K562 (cell line): Measurements from ENCODE around the gene SUPT5H. TPM values are rescaled to one million over a fixed set of nuclear protein-coding genes. Genes with fewer than 3 reads are reported as not detected.

ENCODE experiments used
- ATAC-seq: fragments of 200-7000 bp; cut with Tn5 transposase; 3 replicates; pipeline ENCODE4 v1.9.1; 2020; ENCODE audit warnings: moderate library complexity
- BruUV-seq: library from RNA; stranded (reverse); fragments of 400-500 nt; replicated peaks from 2 replicates; lab custom pipeline; 2021; lab: Mats Ljungman, UMichigan
- CTCF ChIA-PET: fragments of 300-600 bp; formaldehyde crosslinking; extraction: SDS; loops from one replicate; lab custom pipeline; 2021; ENCODE audit warnings: low intra/inter-chr PET ratio; lab: Yijun Ruan, JAX
- POLR2A ChIA-PET: fragments of 300-600, 350-650 bp; sonication (Branson Sonifier 250); formaldehyde crosslinking; extraction: SDS; loops from one replicate; lab custom pipeline; 2021; ENCODE audit warnings: antibody characterized with exemption, inconsistent platforms; lab: Yijun Ruan, JAX
- DNase-seq, 4 experiments: peaks; one replicate each; pipeline versions ENCODE4 v3.0.0 to v3.0.0-alpha.2; 2011 to 2018; ENCODE audit warnings: low spot score in 3 of 4, mixed read lengths in 3 of 4; ENCODE audit errors: extremely low read depth in 1 of 4
- FAIRE-seq: peaks from 2 replicates; lab custom pipeline; 2011; peaks lifted over from hg19 to GRCh38; lab: Jason Lieb, UNC
- H2AFZ ChIP-seq: 2 replicates; pipeline ENCODE4 v1.6.0; 2011; ENCODE audit warnings: low read depth, low read length, control low read depth, inconsistent platforms
- H3K27ac ChIP-seq: fragments of 200-600 bp; 3 replicates; pipeline ENCODE4 v1.8.0; 2011; ENCODE audit warnings: low read depth, mild to moderate bottlenecking, control low read depth, inconsistent platforms, low read length, moderate library complexity, mixed read lengths; ENCODE audit errors: extremely low read depth
- H3K27me3 ChIP-seq, 2 experiments: fragments of 300-600 bp in 1 of 2; 2 replicates in 1 of 2; 3 replicates in 1 of 2; pipeline versions ENCODE4 v1.6.0 to v1.8.0; 2011; ENCODE audit warnings: inconsistent platforms in 2 of 2, low read length in 2 of 2, mild to moderate bottlenecking in 1 of 2, mixed read lengths in 1 of 2, moderate library complexity in 1 of 2; ENCODE audit not compliant: control insufficient read depth in 2 of 2, insufficient read depth in 2 of 2
- H3K36me3 ChIP-seq: fragments of 300-600 bp; 3 replicates; pipeline ENCODE4 v1.8.0; 2011; ENCODE audit warnings: mild to moderate bottlenecking, low read length, inconsistent platforms; ENCODE audit not compliant: control insufficient read depth, insufficient read depth
- H3K4me1 ChIP-seq, 2 experiments: fragments of 200-600 bp in 1 of 2; replicated peaks in 1 of 2; 2 replicates in 1 of 2; 3 replicates in 1 of 2; pipeline versions ENCODE4 v1.5.1 to v1.8.0; 2011; ENCODE audit warnings: inconsistent platforms in 2 of 2, low read length in 2 of 2, mild to moderate bottlenecking in 1 of 2, mixed read lengths in 1 of 2, moderate library complexity in 1 of 2; ENCODE audit not compliant: control insufficient read depth in 2 of 2, insufficient read depth in 2 of 2
- H3K4me2 ChIP-seq: 2 replicates; pipeline ENCODE4 v1.6.1; 2011; ENCODE audit warnings: low read length, control low read depth, inconsistent platforms, mixed read lengths; ENCODE audit not compliant: insufficient read depth
- H3K4me3 ChIP-seq: fragments of 200-600 bp; sonication (generic), shearing (Covaris generic); 2 replicates; pipeline ENCODE4 v1.5.1; 2016; ENCODE audit warnings: control low read depth, inconsistent platforms
- H3K79me2 ChIP-seq: fragments of 200-600 bp; 3 replicates; pipeline ENCODE4 v1.8.0; 2011; ENCODE audit warnings: low read length, inconsistent platforms; ENCODE audit not compliant: control insufficient read depth, insufficient read depth
- H3K9ac ChIP-seq, 2 experiments: 2 replicates each; pipeline versions ENCODE4 v1.6.0 to v1.6.1; 2011; ENCODE audit warnings: low read depth in 2 of 2, low read length in 2 of 2, control low read depth in 1 of 2, inconsistent platforms in 1 of 2, mild to moderate bottlenecking in 1 of 2, mixed read lengths in 1 of 2; ENCODE audit not compliant: insufficient read depth in 1 of 2
- H3K9me1 ChIP-seq: one replicate; pipeline ENCODE4 v1.6.0; 2011; ENCODE audit warnings: inconsistent platforms, mild to moderate bottlenecking, low read length, moderate library complexity; ENCODE audit not compliant: control insufficient read depth, insufficient read depth
- H3K9me3 ChIP-seq: replicated peaks from 2 replicates; pipeline ENCODE4 v1.5.1; 2011; ENCODE audit warnings: low read depth, low read length, inconsistent platforms; ENCODE audit not compliant: control insufficient read depth, insufficient read depth
- H4K20me1 ChIP-seq: replicated peaks from 2 replicates; pipeline ENCODE4 v1.6.1; 2011; ENCODE audit warnings: low read length, inconsistent platforms, mixed read lengths; ENCODE audit not compliant: control insufficient read depth, insufficient read depth
- ARID1B ChIP-seq: fragments of 450-650 bp; IDR thresholded peaks from 2 replicates; pipeline ENCODE4 v1.6.1; 2016; ENCODE audit warnings: antibody characterized with exemption, mild to moderate bottlenecking, inconsistent platforms
- CBFA2T2 ChIP-seq: fragments of 450-650 bp; conservative IDR thresholded peaks from 2 replicates; pipeline ENCODE4 v1.6.1; 2017; ENCODE audit warnings: mild to moderate bottlenecking
- FOS ChIP-seq: IDR thresholded peaks from 3 replicates; pipeline ENCODE4 v1.6.1; 2011; ENCODE audit not compliant: insufficient read length; ENCODE audit errors: extremely low read depth
- GTF2E2 ChIP-seq: fragments of 200-800 bp; sonication (Bioruptor generic); IDR thresholded peaks from 2 replicates; pipeline ENCODE4 v1.6.1; 2016; ENCODE audit warnings: missing genetic modification characterization, missing compliant biosample characterization
- MEIS2 ChIP-seq: fragments of 450-650 bp; IDR thresholded peaks from 2 replicates; pipeline ENCODE4 v1.6.1; 2014; ENCODE audit warnings: mild to moderate bottlenecking; ENCODE audit not compliant: partially characterized antibody
- POLR2AphosphoS5 ChIP-seq: IDR thresholded peaks from 2 replicates; pipeline ENCODE4 v1.6.1; 2011; ENCODE audit warnings: mild to moderate bottlenecking, low read depth, low read length, moderate library complexity; ENCODE audit not compliant: control insufficient read depth, insufficient read depth
- POLR2G ChIP-seq: fragments of 200-400 bp; formaldehyde crosslinking; IDR thresholded peaks from 2 replicates; pipeline ENCODE4 v1.6.1; 2017; ENCODE audit warnings: low read depth, mild to moderate bottlenecking, antibody characterized with exemption, low read length, moderate library complexity
- RBFOX2 ChIP-seq: fragments of 200-400 bp; formaldehyde crosslinking; IDR thresholded peaks from 2 replicates; pipeline ENCODE4 v1.6.1; 2017; ENCODE audit warnings: low read depth, mild to moderate bottlenecking, low read length, moderate library complexity
- RBM14 ChIP-seq: fragments of 200-400 bp; formaldehyde crosslinking; IDR thresholded peaks from 2 replicates; pipeline ENCODE4 v1.6.1; 2018; ENCODE audit warnings: low read depth, mild to moderate bottlenecking, low read length, moderate library complexity, borderline replicate concordance; ENCODE audit not compliant: insufficient read depth
- THAP12 ChIP-seq: fragments of 250-450 bp; sonication (Bioruptor Pico); IDR thresholded peaks from 2 replicates; pipeline ENCODE4 v1.9.0; 2021; ENCODE audit warnings: mild to moderate bottlenecking, inconsistent platforms
- ZNF134 ChIP-seq: fragments of 250-450 bp; sonication (Bioruptor Pico); conservative IDR thresholded peaks from 2 replicates; pipeline ENCODE4 v1.4.0; 2020
- WGBS: fragments of 100-300 bp; shearing (Covaris generic); methylation state at CpG from one replicate; pipeline ENCODE4 v1.1.6; 2016; ENCODE audit warnings: low coverage, mixed read lengths; ENCODE audit not compliant: insufficient coverage; ENCODE audit errors: missing lambda C conversion rate; 5-methylcytosine and 5-hydroxymethylcytosine counted together
- in situ Hi-C: fragments of 300-500 bp; cut with MboI; formaldehyde crosslinking; loops from 4 replicates; pipeline ENCODE4 v1.15.0; 2018; ENCODE audit warnings: inconsistent platforms, mixed read lengths
- intact Hi-C: fragments of 100-400 bp; cut with micrococcal nuclease; formaldehyde crosslinking; loops from 2 replicates; pipeline ENCODE4 v1.14.2; 2022
- polyA plus RNA-seq, 8 experiments: library from polyadenylated mRNA; depleted of rRNA in 4 of 8; stranded (reverse) in 5 of 8; unstranded in 3 of 8; fragments of >200 nt; fragmentation: Nextera tagmentation in 2 of 8; fragmentation: Illumina TruSeq in 1 of 8; extraction: Ambion mirVana in 2 of 8; extraction: Trizol in 1 of 8; gene quantifications; 2 replicates each; pipeline versions ENCODE4 v1.2.1 to v1.2.3, GENCODE V29; 2011 to 2014; ENCODE audit warnings: inconsistent platforms in 1 of 8, missing spikeins in 1 of 8
- total RNA-seq, 7 experiments: library from RNA; depleted of rRNA in 6 of 7; stranded (reverse); fragments of >200 nt in 6 of 7; fragmentation: Illumina TruSeq in 2 of 7; extraction: Trizol in 2 of 7; gene quantifications; 2 replicates each; pipeline versions ENCODE4 v1.2.1 to v1.2.3, GENCODE V29; 2011 to 2021; ENCODE audit warnings: low replicate concordance in 1 of 7

SUPT5H gene
- total and polyA plus RNA-seq, 9 of the 15 experiments (the other 6 are each of a cell fraction or from before 2014, with no cell fraction given), result 13.3 to 85.9 (median 35.9) TPM

GRCh38 chr19:39472746-39473442 is 27.5 kb downstream of the SUPT5H start:
- no peak overlapping the region for H3K9ac ChIP-seq
- FAIRE-seq, result no peak
- TF ChIP-seq POLR2G, result peak; percentile 57; the same call in 1 of the 2 replicates
- TF ChIP-seq CBFA2T2, result no peak
- TF ChIP-seq, all 486 proteins: peak for 1
- no TSS peak for BruUV-seq
- no peak overlapping the region for H3K4me3 ChIP-seq
- intact Hi-C loops, result no loop called here
- in situ Hi-C loops, result no loop called here
- POLR2A ChIA-PET, result no interaction called here
- peaks cover 0 to 16% of the 10 kb centered on the region in 2 experiments; a peak in 1 of 5 replicates for H3K4me1 ChIP-seq
- H3K4me2 ChIP-seq, result no peak overlapping the region
- peaks cover 89% of the 10 kb centered on the region for H3K36me3 ChIP-seq
- no peaks in the 10 kb centered on the region for H3K27me3 ChIP-seq
- no peaks in the 10 kb centered on the region for H3K79me2 ChIP-seq
- H4K20me1 ChIP-seq, result no peaks in the 10 kb centered on the region; the same call in 1 of the 2 replicates
- H2AFZ ChIP-seq, result no peak overlapping the region
- no peaks in the 10 kb centered on the region for H3K9me1 ChIP-seq
- DNase-seq (no peak), ATAC-seq (no peak)
- no peak overlapping the region for H3K27ac ChIP-seq
- H3K9me3 ChIP-seq, result no peaks in the 10 kb centered on the region
- CTCF ChIA-PET, result interaction anchor here (0.6 kb wide), 1 partner anchor 199 kb away, joined by 3 read pairs; no protein-coding TSS in a partner anchor
- WGBS, result 87% methylated on average over 10 of the region's 32 CpGs

GRCh38 chr19:39473443-39473960 is 28.1 kb downstream of the SUPT5H start:
- CTCF ChIA-PET, result interaction anchor here (0.6 to 2.0 kb wide), 3 partner anchors 59 to 199 kb away, joined by 3 to 12 read pairs (median 3); partner anchors contain the start of gene EID2B
- H3K4me1 ChIP-seq, result peaks cover under 1 to 16% of the 10 kb centered on the region in 2 experiments; a peak in 1 of 5 replicates
- no peak overlapping the region for H2AFZ ChIP-seq
- intact Hi-C loops, result no loop called here
- in situ Hi-C loops, result no loop called here
- WGBS, result 88% methylated on average over 11 of the region's 11 CpGs
- no TSS peak for BruUV-seq
- H3K9me1 ChIP-seq, result no peaks in the 10 kb centered on the region
- peaks cover 83% of the 10 kb centered on the region for H3K36me3 ChIP-seq
- no peak overlapping the region for H3K27ac ChIP-seq
- POLR2A ChIA-PET, result interaction anchor here (1.1 kb wide), 1 partner anchor 20 kb away, joined by 4 read pairs; no protein-coding TSS in a partner anchor
- no peak for ATAC-seq
- H3K4me2 ChIP-seq, result no peak overlapping the region
- FAIRE-seq, result no peak
- DNase-seq, result no peak
- H3K9ac ChIP-seq, result no peak overlapping the region
- H3K4me3 ChIP-seq, result no peak overlapping the region
- no peaks in the 10 kb centered on the region for H3K9me3 ChIP-seq
- H4K20me1 ChIP-seq, result no peaks in the 10 kb centered on the region; the same call in 1 of the 2 replicates
- H3K27me3 ChIP-seq, result no peaks in the 10 kb centered on the region
- no peaks in the 10 kb centered on the region for H3K79me2 ChIP-seq
- TF ChIP-seq RBM14 (no peak), THAP12 (CRISPR knock-in tag) (no peak), GTF2E2 (tag) (no peak), FOS (no peak), ZNF134 (CRISPR knock-in tag) (no peak), POLR2AphosphoS5 (no peak), ARID1B (no peak), RBFOX2 (no peak), MEIS2 (no peak)
